Measurements from ENCODE around the gene ZNF609.

DNA sequence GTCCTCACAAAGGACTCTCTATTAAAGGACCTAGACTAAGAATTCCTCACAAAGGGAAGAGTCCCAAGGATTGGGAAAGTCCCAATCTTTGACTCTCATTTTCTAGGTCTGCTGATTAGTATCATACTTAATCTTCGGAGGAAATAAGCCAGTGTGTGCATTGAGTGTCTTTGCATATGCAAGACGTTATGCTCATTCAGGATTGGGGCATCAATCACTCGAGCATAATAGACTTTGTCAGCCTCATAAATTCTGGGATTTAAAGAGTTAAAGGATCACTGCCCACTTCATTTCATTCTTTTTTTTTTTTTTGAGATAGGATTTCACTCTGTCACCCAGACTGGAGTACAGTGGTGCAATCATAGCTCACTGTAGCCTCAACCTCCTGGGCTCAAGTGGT, 160.7 kb downstream of the ZNF609 start:
- TF ChIP-seq CTCF (optimal IDR thresholded peaks at IDR 0.05 in 1 of 3, IDR thresholded peaks at IDR 0.05 in 1 of 3, conservative IDR thresholded peaks at IDR 0.05 in 1 of 3; ENCODE audit: extremely low read depth in 1 of 3, insufficient read depth in 2 of 3, low read length in 3 of 3), result no peak
- no peak for TF ChIP-seq EZH2 (IDR thresholded peaks at IDR 0.05; ENCODE audit: low read length)
